GM23338 (cell line): ENCODE results near the gene CDC73. TPM values are rescaled to one million over a fixed set of nuclear protein-coding genes. Genes with fewer than 3 reads are reported as not detected.

Experiments
- ATAC-seq: fragments of 200-7000 bp; cut with Tn5 transposase; 3 replicates; pipeline ENCODE4 v1.9.1; 2020
- DNase-seq: peaks from one replicate; pipeline ENCODE4 v3.0.0-alpha.2; 2015; ENCODE audit warnings: low spot score
- H2AFZ ChIP-seq: fragments of 200-600 bp; sonication (generic); 2 replicates; pipeline ENCODE4 v1.8.0; 2016; ENCODE audit warnings: antibody characterized with exemption, mild to moderate bottlenecking, moderate library complexity
- H3F3A ChIP-seq: fragments of 200-600 bp; sonication (generic); replicated peaks from 2 replicates; pipeline ENCODE4 v1.8.0; 2017; ENCODE audit warnings: antibody characterized with exemption, mixed run types, low read depth
- H3K27ac ChIP-seq: fragments of 200-600 bp; sonication (generic); 2 replicates; pipeline ENCODE4 v1.6.1; 2016; ENCODE audit warnings: low read depth
- H3K27me3 ChIP-seq: fragments of 200-600 bp; sonication (generic); 2 replicates; pipeline ENCODE4 v1.8.0; 2016; ENCODE audit warnings: mild to moderate bottlenecking, mixed run types, moderate library complexity; ENCODE audit not compliant: insufficient read depth
- H3K36me3 ChIP-seq: fragments of 200-600 bp; sonication (generic); 2 replicates; pipeline ENCODE4 v1.8.0; 2016; ENCODE audit warnings: mild to moderate bottlenecking; ENCODE audit not compliant: insufficient read depth
- H3K4me1 ChIP-seq: fragments of 200-600 bp; sonication (generic); 2 replicates; pipeline ENCODE4 v1.8.0; 2016; ENCODE audit warnings: mild to moderate bottlenecking, moderate library complexity; ENCODE audit not compliant: insufficient read depth
- H3K4me2 ChIP-seq: fragments of 200-600 bp; sonication (generic); 2 replicates; pipeline ENCODE4 v1.7.1; 2017; ENCODE audit warnings: mixed run types
- H3K4me3 ChIP-seq: fragments of 200-600 bp; sonication (generic); 2 replicates; pipeline ENCODE4 v1.6.1; 2016; ENCODE audit warnings: mixed run types
- H3K79me2 ChIP-seq: fragments of 200-600 bp; sonication (generic); replicated peaks from 2 replicates; pipeline ENCODE4 v1.8.0; 2017; ENCODE audit warnings: mild to moderate bottlenecking; ENCODE audit not compliant: insufficient read depth
- H3K9me2 ChIP-seq: fragments of 200-600 bp; sonication (generic); 2 replicates; pipeline ENCODE4 v1.8.0; 2017; ENCODE audit not compliant: insufficient read depth
- H4K20me1 ChIP-seq: fragments of 200-600 bp; sonication (generic); replicated peaks from 2 replicates; pipeline ENCODE4 v1.8.0; 2017; ENCODE audit warnings: mild to moderate bottlenecking; ENCODE audit not compliant: insufficient read depth
- H3K27ac Mint-ChIP-seq: 2 replicates; pipeline ENCODE4 v1.8.0; 2020; ENCODE audit warnings: inconsistent platforms, mild to moderate bottlenecking, moderate library complexity, mixed read lengths
- H3K27me3 Mint-ChIP-seq: 3 replicates; pipeline ENCODE4 v1.8.0; 2022; ENCODE audit warnings: low read depth, mild to moderate bottlenecking, moderate library complexity, mixed read lengths, inconsistent platforms; ENCODE audit not compliant: insufficient read depth, poor library complexity
- H3K36me3 Mint-ChIP-seq: 3 replicates; pipeline ENCODE4 v1.8.0; 2021; ENCODE audit warnings: low read depth, mild to moderate bottlenecking, inconsistent platforms, moderate library complexity, mixed read lengths
- H3K4me1 Mint-ChIP-seq: 3 replicates; pipeline ENCODE4 v1.8.0; 2020; ENCODE audit warnings: mild to moderate bottlenecking, inconsistent platforms, mixed read lengths
- H3K4me3 Mint-ChIP-seq: 3 replicates; pipeline ENCODE4 v1.8.0; 2021; ENCODE audit warnings: moderate library complexity, mild to moderate bottlenecking, inconsistent platforms, mixed read lengths
- H3K9me3 Mint-ChIP-seq: 3 replicates; pipeline ENCODE4 v1.8.0; 2020; ENCODE audit warnings: moderate library complexity, mild to moderate bottlenecking, inconsistent platforms, mixed read lengths
- CREB1 ChIP-seq: fragments of 250-450 bp; sonication (Bioruptor Pico); IDR thresholded peaks from 2 replicates; pipeline ENCODE4 v1.5.0; 2020; ENCODE audit warnings: low read depth, mild to moderate bottlenecking, moderate library complexity
- EZH2 ChIP-seq: fragments of 200-600 bp; sonication (generic); IDR thresholded peaks from one replicate; pipeline ENCODE4 v1.8.0; 2017; ENCODE audit warnings: antibody characterized with exemption, mild to moderate bottlenecking, low read depth; ENCODE audit not compliant: unreplicated experiment
- EZH2phosphoT487 ChIP-seq: fragments of 200-600 bp; sonication (generic); IDR thresholded peaks from one replicate; pipeline ENCODE4 v1.8.1; 2018; ENCODE audit warnings: antibody characterized with exemption; ENCODE audit not compliant: unreplicated experiment
- NANOG ChIP-seq: IDR thresholded peaks from 2 replicates; pipeline ENCODE4 v1.6.1; 2016; ENCODE audit warnings: antibody characterized with exemption, borderline replicate concordance
- STAT1 ChIP-seq: IDR thresholded peaks from one replicate; pipeline ENCODE4 v1.6.1; 2016; ENCODE audit warnings: antibody characterized with exemption; ENCODE audit not compliant: unreplicated experiment
- ZNF114 ChIP-seq: fragments of 250-450 bp; sonication (Bioruptor Pico); IDR thresholded peaks from 2 replicates; pipeline ENCODE4 v1.5.0; 2020; ENCODE audit warnings: mild to moderate bottlenecking, moderate library complexity
- ZNF331 ChIP-seq: fragments of 250-450 bp; sonication (Bioruptor Pico); IDR thresholded peaks from 2 replicates; pipeline ENCODE4 v1.5.0; 2020; ENCODE audit warnings: low read depth, mild to moderate bottlenecking, moderate library complexity
- ZNF462 ChIP-seq: fragments of 250-450 bp; sonication (Bioruptor Pico); IDR thresholded peaks from 2 replicates; pipeline ENCODE4 v1.5.0; 2020; ENCODE audit warnings: mild to moderate bottlenecking, moderate library complexity
- polyA plus RNA-seq: library from polyadenylated mRNA; unstranded; fragments of >200 nt; fragmentation: Nextera tagmentation; extraction: Ambion mirVana; gene quantifications from 2 replicates; pipeline ENCODE4 v1.2.1, GENCODE V29; 2016
- total RNA-seq: library from RNA; depleted of rRNA; stranded (reverse); fragments of >200 nt; shearing (Covaris generic); gene quantifications from 2 replicates; pipeline ENCODE4 v1.2.3, GENCODE V29; 2014

Gene CDC73
- total and polyA plus RNA-seq, 2 experiments from 2014 or later: 40.4 to 63.2 TPM

GRCh38 chr1:193113992-193114332 is 7.9 kb upstream of the CDC73 start (continued):
- TF ChIP-seq ZNF462 (CRISPR knock-in tag): no peak
- no peak for TF ChIP-seq EZH2
- TF ChIP-seq STAT1: no peak
- no peak for TF ChIP-seq ZNF114
- TF ChIP-seq NANOG: no peak
- TF ChIP-seq CREB1 (CRISPR knock-in tag): no peak

GRCh38 chr1:193114485-193115095 is 7.2 kb upstream of the CDC73 start:
- Histone ChIP-seq H3K79me2 (no peaks in the 10 kb centered on the region), H3K27ac (no peak overlapping the region), H2AFZ (peak overlapping the region; percentile 43; the same call in 1 of the 2 replicates), H3K36me3 (no peaks in the 10 kb centered on the region), H3K4me1 (peaks cover 25% of the 10 kb centered on the region), H3K4me3 (no peak overlapping the region), H3K9me2 (no peaks in the 10 kb centered on the region), H4K20me1 (no peaks in the 10 kb centered on the region), H3K4me2 (no peak overlapping the region), H3F3A (no peaks in the 10 kb centered on the region), H3K27me3 (no peaks in the 10 kb centered on the region)
- ATAC-seq (no peak), DNase-seq (no peak)
- Mint-ChIP-seq H3K9me3 (no peaks in the 10 kb centered on the region), H3K4me1 (peaks cover 35% of the 10 kb centered on the region), H3K36me3 (no peaks in the 10 kb centered on the region), H3K27me3 (peaks cover 3% of the 10 kb centered on the region), H3K27ac (peak overlapping the region; percentile 43), H3K4me3 (no peak overlapping the region; the same call in 2 of the 3 replicates)
- TF ChIP-seq STAT1 (no peak), ZNF331 (CRISPR knock-in tag) (no peak), NANOG (no peak), EZH2phosphoT487 (no peak), EZH2 (no peak)
